ENCODE data around the gene CD83.

The CD83 gene

DNA sequence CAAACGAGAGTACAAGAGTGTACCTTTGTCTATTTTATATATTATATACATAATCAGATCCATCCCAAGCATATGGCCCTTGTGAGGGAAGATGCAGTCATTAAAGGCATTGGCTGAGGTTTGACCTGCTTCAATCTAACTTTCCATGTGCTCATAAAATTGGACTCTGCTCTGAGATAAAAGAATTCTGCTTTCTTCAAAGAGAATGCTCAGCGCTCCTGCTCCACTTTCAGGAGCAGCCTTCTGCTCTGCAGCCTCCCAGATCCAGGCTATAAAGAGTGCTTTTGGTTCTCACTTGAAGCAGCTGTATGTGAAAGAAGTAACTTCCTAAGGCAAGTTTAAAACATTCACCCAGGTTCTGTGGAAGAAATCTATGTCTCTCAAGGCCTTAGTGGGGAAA, 45.3 kb downstream of the CD83 start:
- TF ChIP-seq, protein P1, sequence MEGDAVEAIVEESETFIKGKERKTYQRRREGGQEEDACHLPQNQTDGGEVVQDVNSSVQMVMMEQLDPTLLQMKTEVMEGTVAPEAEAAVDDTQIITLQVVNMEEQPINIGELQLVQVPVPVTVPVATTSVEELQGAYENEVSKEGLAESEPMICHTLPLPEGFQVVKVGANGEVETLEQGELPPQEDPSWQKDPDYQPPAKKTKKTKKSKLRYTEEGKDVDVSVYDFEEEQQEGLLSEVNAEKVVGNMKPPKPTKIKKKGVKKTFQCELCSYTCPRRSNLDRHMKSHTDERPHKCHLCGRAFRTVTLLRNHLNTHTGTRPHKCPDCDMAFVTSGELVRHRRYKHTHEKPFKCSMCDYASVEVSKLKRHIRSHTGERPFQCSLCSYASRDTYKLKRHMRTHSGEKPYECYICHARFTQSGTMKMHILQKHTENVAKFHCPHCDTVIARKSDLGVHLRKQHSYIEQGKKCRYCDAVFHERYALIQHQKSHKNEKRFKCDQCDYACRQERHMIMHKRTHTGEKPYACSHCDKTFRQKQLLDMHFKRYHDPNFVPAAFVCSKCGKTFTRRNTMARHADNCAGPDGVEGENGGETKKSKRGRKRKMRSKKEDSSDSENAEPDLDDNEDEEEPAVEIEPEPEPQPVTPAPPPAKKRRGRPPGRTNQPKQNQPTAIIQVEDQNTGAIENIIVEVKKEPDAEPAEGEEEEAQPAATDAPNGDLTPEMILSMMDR (conservative IDR thresholded peaks at IDR 0.05; ENCODE audit: low read length), result no peak
- no peak overlapping the region for H3K4me3 ChIP-seq (ENCODE audit: low read length)
- no peak for DNase-seq (ENCODE audit: low read depth)

DNA sequence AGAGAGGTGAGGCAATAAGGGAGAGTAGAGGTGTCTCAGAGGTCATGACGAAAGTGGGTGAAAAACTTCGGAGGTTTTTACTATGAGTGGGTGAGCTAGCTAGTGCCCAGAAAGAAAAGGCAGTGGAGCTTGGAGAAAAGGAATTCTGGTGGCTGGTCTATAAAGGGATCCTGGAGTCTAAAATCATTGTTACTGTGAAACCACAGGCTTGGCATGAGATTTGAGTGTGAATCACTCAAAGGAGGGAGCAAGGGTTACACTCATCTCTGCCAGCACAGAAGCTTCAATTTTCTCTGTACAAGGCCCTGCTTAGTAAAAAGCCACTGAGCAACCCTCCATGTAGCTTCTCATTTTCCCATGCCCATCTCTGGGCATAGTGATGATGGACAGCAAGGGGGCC, 47.5 kb downstream of the CD83 start:
- no peak overlapping the region for H3K4me3 ChIP-seq (ENCODE audit: low read length)
- TF ChIP-seq, protein P1 (conservative IDR thresholded peaks at IDR 0.05; ENCODE audit: low read length), result 0 out of 2 replicates have a peak, but pooled peaks have one; percentile 7
- DNase-seq (ENCODE audit: low read depth), result peak; percentile 82

DNA sequence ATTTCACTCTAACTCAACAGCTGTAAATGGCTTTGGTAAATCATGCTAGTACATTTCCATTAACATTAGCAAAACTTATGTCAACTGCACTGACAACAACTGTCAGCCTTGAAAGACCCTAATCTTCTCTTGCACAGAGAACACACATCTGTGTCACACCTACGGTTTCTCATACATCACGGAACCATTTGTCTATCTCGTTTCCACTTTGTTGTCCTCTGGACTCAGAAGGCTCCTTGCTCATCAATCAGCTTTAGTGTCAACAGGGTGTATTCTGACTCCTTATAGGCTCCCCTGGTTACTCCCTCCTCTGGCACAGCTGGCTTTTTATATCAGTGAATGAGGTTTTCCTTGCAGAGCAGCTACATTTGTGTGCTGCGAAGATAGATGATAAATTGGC, 49.3 kb downstream of the CD83 start:
- TF ChIP-seq, protein P1 (conservative IDR thresholded peaks at IDR 0.05; ENCODE audit: low read length), result no peak
- no peak for DNase-seq (ENCODE audit: low read depth)
- no peak overlapping the region for H3K4me3 ChIP-seq (ENCODE audit: low read length)

DNA sequence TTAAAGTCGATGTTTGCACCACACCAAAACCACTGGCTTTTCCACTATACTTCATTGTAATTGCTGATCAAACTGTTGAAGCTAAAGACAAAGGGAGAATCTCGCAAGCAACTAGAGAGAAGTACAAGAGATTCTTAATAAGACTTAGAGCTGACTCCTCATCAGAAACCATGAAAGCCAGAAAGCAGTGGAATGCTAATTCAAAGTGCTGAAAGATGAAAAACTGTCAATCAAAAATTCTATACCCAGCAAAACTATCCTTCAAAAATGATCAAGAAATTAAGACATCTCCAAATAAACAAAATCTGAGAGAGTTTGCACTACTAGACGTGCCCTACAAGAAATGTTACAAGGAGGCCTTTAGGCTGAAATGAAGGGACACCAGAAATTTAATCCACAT, 52.6 kb downstream of the CD83 start:
- DNase-seq (ENCODE audit: low read depth), result no peak
- TF ChIP-seq, protein P1 (conservative IDR thresholded peaks at IDR 0.05; ENCODE audit: low read length), result no peak
- H3K4me3 ChIP-seq (ENCODE audit: low read length), result no peak overlapping the region

DNA sequence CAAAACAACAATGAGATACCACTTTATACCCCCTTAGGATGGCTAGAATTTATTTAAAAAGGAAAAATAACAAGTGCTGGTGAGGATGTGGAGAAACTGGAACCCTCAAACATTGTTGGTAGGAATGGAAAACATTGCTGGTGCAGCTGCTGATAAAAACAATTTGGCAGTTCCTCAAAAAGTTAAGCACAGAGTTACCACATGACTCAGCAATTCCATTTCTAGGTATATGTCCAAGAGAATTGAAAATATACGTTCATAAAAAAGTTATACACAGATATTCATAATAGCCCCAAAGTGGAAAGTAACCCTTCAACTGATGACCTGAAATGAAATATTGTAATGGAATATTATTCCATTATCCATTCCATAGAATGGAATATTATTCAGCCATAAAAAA, 55.0 kb downstream of the CD83 start:
- H3K4me3 ChIP-seq (ENCODE audit: low read length), result no peak overlapping the region
- DNase-seq (ENCODE audit: low read depth), result no peak
- TF ChIP-seq, protein P1 (conservative IDR thresholded peaks at IDR 0.05; ENCODE audit: low read length), result no peak

DNA sequence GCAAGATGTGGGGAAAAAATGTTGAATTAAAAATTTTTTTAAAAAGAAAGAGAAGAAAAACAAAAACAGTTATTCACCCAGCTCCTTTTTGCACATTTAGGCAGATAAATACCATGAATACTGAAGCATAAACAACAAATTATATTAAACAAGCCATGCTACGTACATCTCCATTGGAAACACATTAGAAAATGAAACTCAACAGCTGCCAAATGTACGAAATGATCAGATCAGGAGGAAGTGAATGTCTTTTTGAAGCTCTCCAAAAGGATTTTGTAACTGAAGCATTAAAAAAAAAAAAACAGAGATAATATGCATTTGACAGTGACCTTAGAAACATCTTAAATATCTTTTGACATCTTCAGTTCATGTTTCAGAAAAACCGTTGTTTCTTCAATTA, 56.7 kb downstream of the CD83 start:
- no peak for DNase-seq (ENCODE audit: low read depth)
- TF ChIP-seq, protein P1 (conservative IDR thresholded peaks at IDR 0.05; ENCODE audit: low read length), result no peak
- H3K4me3 ChIP-seq (ENCODE audit: low read length), result no peak overlapping the region

DNA sequence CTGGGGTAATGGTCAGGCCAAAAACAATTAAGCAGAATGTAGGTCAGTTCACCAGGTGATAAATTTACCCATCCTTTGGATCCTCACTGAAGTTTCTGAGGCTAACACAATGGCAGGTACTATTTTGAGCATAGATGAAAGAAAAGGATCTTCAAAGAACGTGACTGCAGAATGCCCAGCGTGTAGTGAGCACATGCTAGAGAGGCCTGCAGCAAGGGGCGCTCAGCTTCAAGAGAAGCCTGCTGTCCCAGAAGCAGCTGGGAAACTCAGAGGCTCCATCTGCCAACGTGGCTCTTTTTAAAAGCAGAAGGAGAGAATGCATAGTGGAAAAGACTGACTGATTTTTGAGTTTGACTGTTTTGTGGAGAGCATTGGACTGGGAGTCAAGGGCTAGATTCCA, 57.4 kb downstream of the CD83 start:
- no peak overlapping the region for H3K4me3 ChIP-seq (ENCODE audit: low read length)
- DNase-seq (ENCODE audit: low read depth), result no peak
- TF ChIP-seq, protein P1 (conservative IDR thresholded peaks at IDR 0.05; ENCODE audit: low read length), result no peak
